Gastrocnemius medialis (tissue), 4 donors: ENCODE data around the gene FOXC2.

Experiments used
- POLR2A ChIP-seq, 2 donors: fragments of 450-650 bp; IDR thresholded peaks; one replicate each; pipeline ENCODE4 v1.6.1; 2017; ENCODE audit warnings: antibody characterized with exemption in 2 of 2, mild to moderate bottlenecking in 2 of 2, moderate library complexity in 2 of 2
- TF ChIP-seq, protein P1 (sequence below), 5 experiments: fragments of 450-650 bp in 3 of 5; fragments of 200-600 bp in 2 of 5; sonication (generic) in 2 of 5; IDR thresholded peaks in 4 of 5; conservative IDR thresholded peaks in 1 of 5; 1 replicate in 4 of 5; 2 replicates in 1 of 5; pipeline ENCODE4 v1.5.1; 2016 to 2019; ENCODE audit warnings: antibody characterized with exemption in 5 of 5, mild to moderate bottlenecking in 3 of 5, moderate library complexity in 3 of 5

- TF ChIP-seq, protein P1, sequence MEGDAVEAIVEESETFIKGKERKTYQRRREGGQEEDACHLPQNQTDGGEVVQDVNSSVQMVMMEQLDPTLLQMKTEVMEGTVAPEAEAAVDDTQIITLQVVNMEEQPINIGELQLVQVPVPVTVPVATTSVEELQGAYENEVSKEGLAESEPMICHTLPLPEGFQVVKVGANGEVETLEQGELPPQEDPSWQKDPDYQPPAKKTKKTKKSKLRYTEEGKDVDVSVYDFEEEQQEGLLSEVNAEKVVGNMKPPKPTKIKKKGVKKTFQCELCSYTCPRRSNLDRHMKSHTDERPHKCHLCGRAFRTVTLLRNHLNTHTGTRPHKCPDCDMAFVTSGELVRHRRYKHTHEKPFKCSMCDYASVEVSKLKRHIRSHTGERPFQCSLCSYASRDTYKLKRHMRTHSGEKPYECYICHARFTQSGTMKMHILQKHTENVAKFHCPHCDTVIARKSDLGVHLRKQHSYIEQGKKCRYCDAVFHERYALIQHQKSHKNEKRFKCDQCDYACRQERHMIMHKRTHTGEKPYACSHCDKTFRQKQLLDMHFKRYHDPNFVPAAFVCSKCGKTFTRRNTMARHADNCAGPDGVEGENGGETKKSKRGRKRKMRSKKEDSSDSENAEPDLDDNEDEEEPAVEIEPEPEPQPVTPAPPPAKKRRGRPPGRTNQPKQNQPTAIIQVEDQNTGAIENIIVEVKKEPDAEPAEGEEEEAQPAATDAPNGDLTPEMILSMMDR (IDR thresholded peaks at IDR 0.05 in 4 of 5, conservative IDR thresholded peaks at IDR 0.05 in 1 of 5): no peak
- no peak for TF ChIP-seq POLR2A (IDR thresholded peaks at IDR 0.05)
Measured at GRCh38 chr16:86579268-86580062, 12.8 kb downstream of the FOXC2 start.
